Right atrium auricular region (tissue), 2 donors: ENCODE results near the gene KIF4A. TPM values are rescaled to one million over a fixed set of nuclear protein-coding genes. Genes with fewer than 3 reads are reported as not detected.
"Not testable (repeated sequence)": the region's sequence is repeated elsewhere in the genome, so short reads cannot be mapped to it uniquely, and the experiment has no call there.

Source experiments
- DNase-seq: peaks from one replicate; pipeline ENCODE4 v3.0.0-alpha.2; 2019; ENCODE audit warnings: low spot score
- H3K27ac ChIP-seq, 2 donors: fragments of 200-600 bp; sonication (generic); 1 replicate in 1 of 2; 2 replicates in 1 of 2; pipeline ENCODE4 v1.5.1; 2016 to 2019
- H3K27me3 ChIP-seq, 2 donors: fragments of 200-600 bp; sonication (generic); one replicate each; pipeline versions ENCODE4 v1.5.1 to v1.6.0; 2017 to 2019
- H3K36me3 ChIP-seq: fragments of 200-600 bp; sonication (generic); one replicate; pipeline ENCODE4 v1.5.1; 2016
- H3K4me1 ChIP-seq, 2 donors: fragments of 200-600 bp; sonication (generic); one replicate each; pipeline versions ENCODE4 v1.5.1 to v1.6.0; 2017 to 2019
- H3K4me3 ChIP-seq, 2 donors: fragments of 200-600 bp; sonication (generic); 1 replicate in 1 of 2; 2 replicates in 1 of 2; pipeline ENCODE4 v1.5.1; 2017 to 2019; ENCODE audit warnings: mild to moderate bottlenecking in 1 of 2, moderate library complexity in 1 of 2
- H3K9me3 ChIP-seq, 2 donors: fragments of 200-600 bp; sonication (generic); one replicate each; pipeline ENCODE4 v1.5.1; 2019
- total RNA-seq, 2 donors: library from RNA; depleted of rRNA; stranded (reverse); fragments of >200 nt; gene quantifications; one replicate each; pipeline ENCODE4 v1.1.0, GENCODE V29; 2016
- TF ChIP-seq, protein P1 (sequence below), 2 donors: fragments of 200-600 bp; sonication (generic); IDR thresholded peaks; one replicate each; pipeline ENCODE4 v1.5.1; 2019; ENCODE audit warnings: antibody characterized with exemption in 2 of 2

The KIF4A gene
- total RNA-seq, 2 donors from 2014 or later, result 0.08 to 0.41 TPM

DNA sequence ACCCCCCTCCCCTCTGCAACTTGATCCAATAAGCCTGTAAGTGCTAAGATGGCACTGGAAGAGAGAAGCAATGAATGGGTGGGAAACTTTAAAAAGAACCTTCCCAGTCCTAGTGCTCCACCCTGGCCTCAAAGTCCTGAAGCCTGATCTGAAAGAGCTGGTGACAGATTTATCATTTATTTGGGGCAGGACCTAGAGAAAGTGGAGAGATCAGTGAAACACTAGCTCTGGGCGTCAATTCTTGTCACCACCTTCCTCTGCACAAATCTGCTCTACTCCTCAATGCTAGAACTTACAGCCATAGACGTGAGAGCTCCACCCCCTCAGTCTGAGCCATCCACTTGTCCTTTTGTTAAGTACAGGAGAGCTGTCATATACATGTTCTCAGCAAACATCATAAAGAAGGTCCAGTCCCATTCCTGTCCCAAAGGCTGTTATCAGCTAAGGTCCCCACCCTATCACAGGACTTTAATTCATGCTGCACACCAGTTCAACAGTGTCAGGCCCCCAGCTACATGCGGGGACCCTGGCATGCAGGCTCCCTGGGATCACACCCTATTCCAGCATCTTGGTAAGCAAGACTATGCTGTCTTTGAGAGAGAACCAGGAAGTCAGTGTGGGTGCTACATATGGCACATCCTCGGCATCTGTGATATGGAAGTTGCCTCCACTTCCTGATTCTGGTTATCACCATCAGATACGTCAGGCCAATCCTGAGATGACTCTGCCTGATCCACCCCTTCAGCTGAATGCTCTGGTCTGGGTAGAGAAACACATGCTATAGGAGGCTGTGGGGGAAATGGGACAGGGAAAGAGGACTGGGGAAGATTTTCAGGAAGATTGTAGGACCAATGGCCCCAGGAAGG is 32.2 kb upstream of the KIF4A start:
- Histone ChIP-seq H3K4me1 (no peaks in the 10 kb centered on the region), H3K9me3 (no peaks in the 10 kb centered on the region), H3K36me3 (no peaks in the 10 kb centered on the region), H3K27ac (no peak overlapping the region), H3K4me3 (no peak overlapping the region), H3K27me3 (no peaks in the 10 kb centered on the region)
- TF ChIP-seq, protein P1, sequence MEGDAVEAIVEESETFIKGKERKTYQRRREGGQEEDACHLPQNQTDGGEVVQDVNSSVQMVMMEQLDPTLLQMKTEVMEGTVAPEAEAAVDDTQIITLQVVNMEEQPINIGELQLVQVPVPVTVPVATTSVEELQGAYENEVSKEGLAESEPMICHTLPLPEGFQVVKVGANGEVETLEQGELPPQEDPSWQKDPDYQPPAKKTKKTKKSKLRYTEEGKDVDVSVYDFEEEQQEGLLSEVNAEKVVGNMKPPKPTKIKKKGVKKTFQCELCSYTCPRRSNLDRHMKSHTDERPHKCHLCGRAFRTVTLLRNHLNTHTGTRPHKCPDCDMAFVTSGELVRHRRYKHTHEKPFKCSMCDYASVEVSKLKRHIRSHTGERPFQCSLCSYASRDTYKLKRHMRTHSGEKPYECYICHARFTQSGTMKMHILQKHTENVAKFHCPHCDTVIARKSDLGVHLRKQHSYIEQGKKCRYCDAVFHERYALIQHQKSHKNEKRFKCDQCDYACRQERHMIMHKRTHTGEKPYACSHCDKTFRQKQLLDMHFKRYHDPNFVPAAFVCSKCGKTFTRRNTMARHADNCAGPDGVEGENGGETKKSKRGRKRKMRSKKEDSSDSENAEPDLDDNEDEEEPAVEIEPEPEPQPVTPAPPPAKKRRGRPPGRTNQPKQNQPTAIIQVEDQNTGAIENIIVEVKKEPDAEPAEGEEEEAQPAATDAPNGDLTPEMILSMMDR (IDR thresholded peaks at IDR 0.05), result no peak
- no peak for DNase-seq

DNA sequence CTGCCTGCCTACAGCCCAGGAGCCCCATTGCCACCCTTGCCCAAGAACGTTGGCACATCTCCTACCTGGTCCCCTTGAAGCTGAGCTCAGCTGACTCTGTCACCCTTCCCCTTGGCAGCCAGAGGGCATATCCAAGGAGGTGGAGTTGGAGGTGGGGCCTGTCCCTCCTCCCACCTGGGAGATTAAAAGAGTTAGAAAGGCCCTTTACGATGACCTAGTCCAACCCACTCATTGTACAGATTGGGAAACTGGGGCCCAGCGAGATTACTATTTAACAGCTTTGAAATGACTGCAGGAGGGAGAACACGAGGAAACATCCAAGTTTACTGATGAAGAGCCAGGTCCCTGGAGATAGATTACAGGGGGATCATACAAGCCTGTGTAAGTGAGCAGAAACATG is 29.8 kb upstream of the KIF4A start, which contains the start of gene P2RY4:
Gene P2RY4, minus strand, starts transcription at position 101 of the 400 bp plus-strand sequence. CDS start 580 bp downstream, outside the sequence.
- Histone ChIP-seq H3K4me1 (no peaks in the 10 kb centered on the region), H3K4me3 (no peak within 1 kb of the TSS), H3K27me3 (no peaks in the 10 kb centered on the region), H3K36me3 (no peaks in the 10 kb centered on the region), H3K27ac (no peak within 1 kb of the TSS), H3K9me3 (no peaks in the 10 kb centered on the region)
- TF ChIP-seq, protein P1 (IDR thresholded peaks at IDR 0.05), result no peak
- DNase-seq, result no peak

DNA sequence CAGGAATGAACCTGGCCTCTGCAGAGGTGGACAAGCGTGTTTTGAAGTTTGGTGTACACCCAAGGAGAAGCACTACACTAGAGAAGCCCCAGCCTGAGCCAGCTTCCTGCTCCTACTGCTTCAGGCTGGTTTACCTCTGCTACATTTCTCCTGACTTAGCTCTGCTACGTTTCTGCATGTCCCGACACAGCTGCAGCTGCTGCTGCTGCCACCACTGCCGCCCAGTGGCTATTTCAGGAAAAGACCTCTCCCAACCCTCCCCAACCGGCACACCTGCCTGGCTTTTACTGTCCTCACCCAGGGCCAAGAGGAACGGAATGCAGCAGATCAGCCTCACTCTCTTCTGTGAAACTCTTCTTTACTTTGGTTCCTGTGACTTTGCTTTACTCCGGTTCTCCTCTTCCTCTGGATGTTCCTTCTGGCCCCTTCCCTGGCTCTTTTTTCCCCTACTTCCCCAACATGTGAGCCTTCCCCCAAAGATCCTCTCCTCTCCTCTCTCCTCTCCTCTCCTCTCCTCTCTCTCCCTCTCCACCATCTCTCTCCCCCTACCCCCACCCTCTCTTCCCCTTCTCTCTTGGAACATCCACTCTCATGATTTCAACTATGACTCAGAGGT is 26.8 kb upstream of the KIF4A start:
- H3K4me1 ChIP-seq, result no peaks in the 10 kb centered on the region
- H3K9me3 ChIP-seq, result no peaks in the 10 kb centered on the region
- no peaks in the 10 kb centered on the region for H3K27me3 ChIP-seq
- no peaks in the 10 kb centered on the region for H3K36me3 ChIP-seq
- DNase-seq, result no peak
- H3K27ac ChIP-seq, result no peak overlapping the region
- H3K4me3 ChIP-seq, result no peak overlapping the region
- TF ChIP-seq, protein P1 (IDR thresholded peaks at IDR 0.05), result peak in 1 of 2 donors; percentile 66

DNA sequence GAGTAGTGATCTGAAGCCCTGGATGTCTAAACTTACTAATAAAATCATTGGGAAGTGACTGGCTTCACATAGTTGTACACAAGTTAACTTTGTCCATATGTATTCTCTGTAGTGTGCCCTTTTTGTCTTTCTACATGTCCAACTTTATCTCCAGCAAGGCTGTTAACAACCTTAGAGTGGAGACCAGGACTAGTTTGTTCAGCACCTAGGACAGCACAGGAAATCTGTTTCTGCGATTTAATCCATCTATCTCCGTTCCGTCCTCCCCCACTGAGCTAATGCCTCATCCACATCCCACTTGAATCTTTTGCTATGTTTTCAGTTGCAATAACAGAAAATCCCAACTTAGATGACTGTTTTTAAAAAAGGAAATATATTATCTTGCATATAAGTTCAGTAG is 25.1 kb upstream of the KIF4A start:
- no peak overlapping the region for H3K4me3 ChIP-seq
- no peak for DNase-seq
- no peak overlapping the region for H3K27ac ChIP-seq
- H3K9me3 ChIP-seq, result no peaks in the 10 kb centered on the region
- H3K27me3 ChIP-seq, result no peaks in the 10 kb centered on the region
- no peaks in the 10 kb centered on the region for H3K36me3 ChIP-seq
- TF ChIP-seq, protein P1 (IDR thresholded peaks at IDR 0.05), result no peak
- no peaks in the 10 kb centered on the region for H3K4me1 ChIP-seq

DNA sequence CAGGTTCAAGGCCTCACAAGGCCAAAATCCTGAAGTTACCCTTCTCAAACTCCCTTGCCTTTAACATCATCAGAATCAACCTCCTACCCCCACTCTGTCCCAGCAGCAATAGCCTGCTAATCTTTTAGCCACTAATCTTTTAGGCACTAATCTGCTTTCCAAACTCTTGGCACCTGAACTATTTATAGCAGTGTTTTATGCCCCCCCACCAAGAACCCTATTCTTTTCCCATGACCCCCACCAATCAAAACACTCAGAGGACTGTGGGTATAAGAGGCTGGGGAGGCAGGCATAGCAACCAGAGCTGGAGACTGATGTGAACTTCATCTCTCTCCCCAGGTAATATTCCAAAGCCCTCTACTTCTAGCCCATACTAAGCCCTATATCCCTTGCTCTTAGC is 21.9 kb upstream of the KIF4A start, which contains the start of gene ARR3:
Gene ARR3, plus strand, starts transcription at position 301 of the 400 bp plus-strand sequence. CDS start 1,052 bp downstream, outside the sequence.
- H3K27me3 ChIP-seq, result no peaks in the 10 kb centered on the region
- DNase-seq, result no peak
- no peak within 1 kb of the TSS for H3K27ac ChIP-seq
- no peaks in the 10 kb centered on the region for H3K4me1 ChIP-seq
- no peaks in the 10 kb centered on the region for H3K9me3 ChIP-seq
- H3K4me3 ChIP-seq, result no peak within 1 kb of the TSS
- TF ChIP-seq, protein P1 (IDR thresholded peaks at IDR 0.05), result no peak
- no peaks in the 10 kb centered on the region for H3K36me3 ChIP-seq

DNA sequence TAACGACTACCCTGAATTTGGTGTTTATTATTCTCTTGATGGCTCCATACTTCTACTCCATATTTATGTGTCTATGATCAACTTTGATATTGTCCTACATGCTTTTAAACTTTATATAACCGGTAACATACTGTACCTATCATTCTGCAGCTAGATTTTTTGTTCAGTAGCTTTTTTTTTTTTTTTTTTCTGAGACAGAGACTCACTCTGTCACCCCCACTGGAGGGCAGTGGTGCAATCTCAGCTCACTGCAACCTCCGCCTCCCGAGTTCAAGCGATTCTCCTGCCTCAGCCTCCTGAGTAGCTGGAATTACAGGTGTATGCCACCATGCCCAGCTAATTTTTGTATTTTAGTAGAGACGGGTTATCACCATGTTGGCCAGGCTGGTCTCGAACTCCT is 15.9 kb upstream of the KIF4A start:
- not testable (repeated sequence) for H3K4me1 ChIP-seq, H3K36me3 ChIP-seq, H3K4me3 ChIP-seq, H3K9me3 ChIP-seq, DNase-seq, H3K27me3 ChIP-seq, H3K27ac ChIP-seq
